ENCODE data around the gene TCOF1. TPM values are rescaled to one million over a fixed set of nuclear protein-coding genes. Genes with fewer than 3 reads are reported as not detected.
A peak's percentile ranks its signal among the peaks of the same experiment; 100 is the strongest.

The TCOF1 gene, protein sequence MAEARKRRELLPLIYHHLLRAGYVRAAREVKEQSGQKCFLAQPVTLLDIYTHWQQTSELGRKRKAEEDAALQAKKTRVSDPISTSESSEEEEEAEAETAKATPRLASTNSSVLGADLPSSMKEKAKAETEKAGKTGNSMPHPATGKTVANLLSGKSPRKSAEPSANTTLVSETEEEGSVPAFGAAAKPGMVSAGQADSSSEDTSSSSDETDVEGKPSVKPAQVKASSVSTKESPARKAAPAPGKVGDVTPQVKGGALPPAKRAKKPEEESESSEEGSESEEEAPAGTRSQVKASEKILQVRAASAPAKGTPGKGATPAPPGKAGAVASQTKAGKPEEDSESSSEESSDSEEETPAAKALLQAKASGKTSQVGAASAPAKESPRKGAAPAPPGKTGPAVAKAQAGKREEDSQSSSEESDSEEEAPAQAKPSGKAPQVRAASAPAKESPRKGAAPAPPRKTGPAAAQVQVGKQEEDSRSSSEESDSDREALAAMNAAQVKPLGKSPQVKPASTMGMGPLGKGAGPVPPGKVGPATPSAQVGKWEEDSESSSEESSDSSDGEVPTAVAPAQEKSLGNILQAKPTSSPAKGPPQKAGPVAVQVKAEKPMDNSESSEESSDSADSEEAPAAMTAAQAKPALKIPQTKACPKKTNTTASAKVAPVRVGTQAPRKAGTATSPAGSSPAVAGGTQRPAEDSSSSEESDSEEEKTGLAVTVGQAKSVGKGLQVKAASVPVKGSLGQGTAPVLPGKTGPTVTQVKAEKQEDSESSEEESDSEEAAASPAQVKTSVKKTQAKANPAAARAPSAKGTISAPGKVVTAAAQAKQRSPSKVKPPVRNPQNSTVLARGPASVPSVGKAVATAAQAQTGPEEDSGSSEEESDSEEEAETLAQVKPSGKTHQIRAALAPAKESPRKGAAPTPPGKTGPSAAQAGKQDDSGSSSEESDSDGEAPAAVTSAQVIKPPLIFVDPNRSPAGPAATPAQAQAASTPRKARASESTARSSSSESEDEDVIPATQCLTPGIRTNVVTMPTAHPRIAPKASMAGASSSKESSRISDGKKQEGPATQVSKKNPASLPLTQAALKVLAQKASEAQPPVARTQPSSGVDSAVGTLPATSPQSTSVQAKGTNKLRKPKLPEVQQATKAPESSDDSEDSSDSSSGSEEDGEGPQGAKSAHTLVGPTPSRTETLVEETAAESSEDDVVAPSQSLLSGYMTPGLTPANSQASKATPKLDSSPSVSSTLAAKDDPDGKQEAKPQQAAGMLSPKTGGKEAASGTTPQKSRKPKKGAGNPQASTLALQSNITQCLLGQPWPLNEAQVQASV (N-terminal part only)
- 91.1 and 96.0 TPM in 2 replicates for total RNA-seq
- long read RNA-seq, partial matches to known transcripts: 34 of 43 reads
- long read RNA-seq, other reads (novel, unspliced or antisense): 9 of 43 reads

DNA sequence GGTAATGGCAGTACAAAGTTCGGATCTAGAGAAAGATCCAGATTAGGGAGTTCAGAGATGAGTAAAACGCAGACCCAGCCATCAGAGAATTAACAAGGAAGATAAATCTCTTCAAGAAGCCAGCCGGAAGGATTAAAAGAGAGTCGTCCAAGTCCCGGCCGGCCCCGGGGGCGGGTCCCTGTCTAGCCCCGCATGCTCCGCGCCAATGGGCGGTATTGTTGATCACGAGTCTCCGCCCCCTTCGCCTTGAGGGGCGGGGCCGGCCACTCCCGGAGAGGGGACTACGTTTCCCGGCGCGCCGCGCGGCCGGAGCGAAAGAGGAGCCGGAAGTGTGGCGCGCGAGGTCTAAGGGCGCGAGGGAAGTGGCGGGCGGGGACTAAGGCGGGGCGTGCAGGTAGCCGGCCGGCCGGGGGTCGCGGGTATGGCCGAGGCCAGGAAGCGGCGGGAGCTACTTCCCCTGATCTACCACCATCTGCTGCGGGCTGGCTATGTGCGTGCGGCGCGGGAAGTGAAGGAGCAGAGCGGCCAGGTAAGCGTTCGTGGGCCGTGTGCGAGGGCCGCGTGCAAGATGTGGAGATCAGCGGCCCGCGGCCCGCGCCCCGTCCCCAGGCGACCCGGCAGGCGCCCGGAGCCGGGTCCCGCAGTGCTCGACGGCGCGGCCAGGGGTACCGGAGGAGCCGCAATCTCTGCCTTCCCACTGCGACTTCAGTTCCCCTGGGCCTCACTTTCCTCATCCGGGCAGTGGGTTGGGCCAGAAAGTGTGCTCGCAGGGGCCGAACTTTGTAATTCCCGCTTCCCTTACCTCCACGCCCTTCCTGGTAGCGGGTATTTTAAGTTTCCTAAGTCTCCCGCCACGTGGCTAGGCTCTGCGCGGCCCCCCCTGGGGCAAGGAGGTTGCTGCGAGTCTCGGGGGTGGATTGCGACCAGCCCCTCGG is at the start of gene TCOF1:
Gene TCOF1, plus strand, starts transcription at position 372 of the 935 bp plus-strand sequence. Its CDS starts 50 bp downstream, at position 422.
- no peaks in the 10 kb centered on the region for H3K36me3 Mint-ChIP-seq (ENCODE audit: low read depth)
- H3K4me1 Mint-ChIP-seq: peaks cover 36% of the 10 kb centered on the region
- no peaks in the 10 kb centered on the region for H3K9me3 Mint-ChIP-seq
- peak within 1 kb of the TSS; percentile 22 for H3K27ac Mint-ChIP-seq (ENCODE audit: unreplicated experiment)
- TF ChIP-seq, protein P1, sequence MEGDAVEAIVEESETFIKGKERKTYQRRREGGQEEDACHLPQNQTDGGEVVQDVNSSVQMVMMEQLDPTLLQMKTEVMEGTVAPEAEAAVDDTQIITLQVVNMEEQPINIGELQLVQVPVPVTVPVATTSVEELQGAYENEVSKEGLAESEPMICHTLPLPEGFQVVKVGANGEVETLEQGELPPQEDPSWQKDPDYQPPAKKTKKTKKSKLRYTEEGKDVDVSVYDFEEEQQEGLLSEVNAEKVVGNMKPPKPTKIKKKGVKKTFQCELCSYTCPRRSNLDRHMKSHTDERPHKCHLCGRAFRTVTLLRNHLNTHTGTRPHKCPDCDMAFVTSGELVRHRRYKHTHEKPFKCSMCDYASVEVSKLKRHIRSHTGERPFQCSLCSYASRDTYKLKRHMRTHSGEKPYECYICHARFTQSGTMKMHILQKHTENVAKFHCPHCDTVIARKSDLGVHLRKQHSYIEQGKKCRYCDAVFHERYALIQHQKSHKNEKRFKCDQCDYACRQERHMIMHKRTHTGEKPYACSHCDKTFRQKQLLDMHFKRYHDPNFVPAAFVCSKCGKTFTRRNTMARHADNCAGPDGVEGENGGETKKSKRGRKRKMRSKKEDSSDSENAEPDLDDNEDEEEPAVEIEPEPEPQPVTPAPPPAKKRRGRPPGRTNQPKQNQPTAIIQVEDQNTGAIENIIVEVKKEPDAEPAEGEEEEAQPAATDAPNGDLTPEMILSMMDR (conservative IDR thresholded peaks at IDR 0.05): no peak
- H3K4me3 Mint-ChIP-seq: peak within 1 kb of the TSS; percentile 93
- H3K27me3 Mint-ChIP-seq (ENCODE audit: low read depth): peaks cover 4% of the 10 kb centered on the region
- peak; percentile 97 for DNase-seq (ENCODE audit: low read depth, low spot score)

GRCh38 chr5:150309101-150309885 is 48.2 kb upstream of the TCOF1 start:
- Mint-ChIP-seq H3K27ac (ENCODE audit: unreplicated experiment) (no peak overlapping the region), H3K27me3 (ENCODE audit: low read depth) (peaks cover 10% of the 10 kb centered on the region), H3K9me3 (no peaks in the 10 kb centered on the region), H3K4me1 (peaks cover 58% of the 10 kb centered on the region), H3K36me3 (ENCODE audit: low read depth) (no peaks in the 10 kb centered on the region), H3K4me3 (peak overlapping the region; percentile 14)
- TF ChIP-seq, protein P1 (conservative IDR thresholded peaks at IDR 0.05): no peak
- DNase-seq (ENCODE audit: low read depth, low spot score): no peak

DNA sequence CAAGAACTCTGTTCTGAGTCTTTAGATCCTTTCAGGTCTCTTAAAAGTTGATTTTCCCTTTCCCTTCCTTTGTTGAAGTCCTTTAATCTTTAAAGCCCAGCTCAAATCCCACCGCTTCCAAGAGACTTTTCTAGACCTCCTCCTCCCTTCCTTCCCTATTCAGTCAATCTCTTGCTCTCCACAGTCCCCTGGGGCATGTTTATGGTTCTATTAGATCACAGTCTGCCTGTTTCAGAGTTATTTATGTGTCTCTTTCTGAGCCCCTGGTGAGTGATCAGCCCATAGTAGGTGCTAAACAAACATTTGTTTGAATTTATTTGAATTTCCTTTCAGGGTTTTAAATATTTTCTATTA is 47.6 kb upstream of the TCOF1 start:
- no peak for DNase-seq (ENCODE audit: low read depth, low spot score)
- Mint-ChIP-seq H3K27ac (ENCODE audit: unreplicated experiment) (no peak overlapping the region), H3K4me1 (peaks cover 58% of the 10 kb centered on the region), H3K4me3 (no peak overlapping the region), H3K27me3 (ENCODE audit: low read depth) (peaks cover 7% of the 10 kb centered on the region), H3K36me3 (ENCODE audit: low read depth) (no peaks in the 10 kb centered on the region), H3K9me3 (no peaks in the 10 kb centered on the region)
- TF ChIP-seq, protein P1 (conservative IDR thresholded peaks at IDR 0.05): no peak

- Mint-ChIP-seq H3K27me3 (ENCODE audit: low read depth) (peaks cover 3% of the 10 kb centered on the region), H3K27ac (ENCODE audit: unreplicated experiment) (no peak overlapping the region), H3K9me3 (no peaks in the 10 kb centered on the region), H3K4me1 (peaks cover 56% of the 10 kb centered on the region), H3K4me3 (no peak overlapping the region), H3K36me3 (ENCODE audit: low read depth) (no peaks in the 10 kb centered on the region)
- TF ChIP-seq, protein P1 (conservative IDR thresholded peaks at IDR 0.05): no peak
- no peak for DNase-seq (ENCODE audit: low read depth, low spot score)
Observed at GRCh38 chr5:150310246-150310645, 47.3 kb upstream of the TCOF1 start.

Data from neural crest cell (in vitro differentiated cells).